ENCODE data around the gene FOXJ3. TPM values are rescaled to one million over a fixed set of nuclear protein-coding genes. Genes with fewer than 3 reads are reported as not detected.

FOXJ3 gene
- total RNA-seq, 6 donors from 2014 or later: 21.6 to 81.4 (median 39.3) TPM

DNA sequence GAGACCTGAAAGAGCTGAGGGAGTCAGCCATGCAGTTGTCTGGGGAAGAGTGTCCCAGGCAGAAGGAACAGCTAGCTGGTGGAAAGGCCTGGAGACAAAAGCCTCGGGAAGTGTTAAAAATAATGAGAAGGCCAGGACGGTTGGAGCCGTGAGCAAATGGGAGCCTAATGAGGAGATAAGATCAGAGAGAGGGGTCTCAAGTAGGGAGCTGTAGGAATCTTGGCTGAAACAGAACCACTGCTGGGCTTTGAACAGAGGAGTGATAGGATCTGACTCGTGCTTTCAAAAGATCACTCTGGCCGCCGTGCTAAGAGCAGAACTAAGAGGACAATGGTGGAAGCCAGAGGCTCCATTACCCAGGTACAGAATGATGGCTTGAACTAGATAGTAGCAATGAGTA is 1.9 kb upstream of the FOXJ3 start:
- TF ChIP-seq POLR2A (IDR thresholded peaks at IDR 0.05): no peak
- H3K27ac ChIP-seq: peak overlapping the region in 2 of 4 donors; percentile 94 to 95
- H3K4me1 ChIP-seq: peaks cover 19 to 36% (median 22%) of the 10 kb centered on the region in 4 donors
- no peak for DNase-seq
- H3K9me3 ChIP-seq: no peaks in the 10 kb centered on the region
- H3K36me3 ChIP-seq: no peaks in the 10 kb centered on the region
- no peaks in the 10 kb centered on the region for H3K27me3 ChIP-seq
- WGBS, 2 donors: 82 to 90% methylated on average over 6 of the region's 6 CpGs
- H3K4me3 ChIP-seq: no peak overlapping the region
- no peak for ATAC-seq (ENCODE audit: low FRiP score in 2 of 2)

GRCh38 chr1:42335809-42336518 is 929 bp upstream of the FOXJ3 start:
- no peak for TF ChIP-seq CTCF (IDR thresholded peaks at IDR 0.05)
- TF ChIP-seq EP300 (IDR thresholded peaks at IDR 0.05): no peak
- no peak for TF ChIP-seq POLR2AphosphoS5 (IDR thresholded peaks at IDR 0.05)
- no peak for TF ChIP-seq POLR2A (IDR thresholded peaks at IDR 0.05)
- whole genome bisulfite sequencing, 2 donors: 14 to 16% methylated on average over 9 of the region's 9 CpGs
- ATAC-seq (ENCODE audit: low FRiP score in 2 of 2): peak; percentile 7 to 47
- H3K36me3 ChIP-seq: no peaks in the 10 kb centered on the region
- peak overlapping the region; percentile 81 to 97 (median 92) for H3K4me3 ChIP-seq
- DNase-seq: no peak
- H3K27me3 ChIP-seq: no peaks in the 10 kb centered on the region
- peak overlapping the region; percentile 94 to 98 (median 95) for H3K27ac ChIP-seq
- peaks cover 19 to 38% (median 24%) of the 10 kb centered on the region in 4 donors for H3K4me1 ChIP-seq
- no peaks in the 10 kb centered on the region for H3K9me3 ChIP-seq

- Histone ChIP-seq H3K27me3 (no peaks in the 10 kb centered on the region), H3K4me1 (peaks cover 19 to 38% (median 26%) of the 10 kb centered on the region in 4 donors), H3K36me3 (no peaks in the 10 kb centered on the region), H3K27ac (peak overlapping the region; percentile 94 to 98 (median 95)), H3K9me3 (no peaks in the 10 kb centered on the region), H3K4me3 (peak overlapping the region; percentile 81 to 97 (median 92))
- ATAC-seq (ENCODE audit: low FRiP score in 2 of 2) (peak; percentile 48 to 87), DNase-seq (peak in 1 of 2 donors; percentile 51)
- WGBS, 2 donors: 0% methylated on average over 9 to 29 of the region's 58 CpGs
- TF ChIP-seq EP300 (IDR thresholded peaks at IDR 0.05) (no peak), POLR2AphosphoS5 (IDR thresholded peaks at IDR 0.05) (peak in 1 of 2 donors; percentile 27)
Measured at GRCh38 chr1:42334240-42335049, 590 bp downstream of the FOXJ3 start.

GRCh38 chr1:42333662-42334239 is 1.3 kb downstream of the FOXJ3 start:
- Histone ChIP-seq H3K27ac (peak overlapping the region; percentile 39 to 98 (median 95)), H3K4me1 (peaks cover 19 to 38% (median 26%) of the 10 kb centered on the region in 4 donors), H3K9me3 (no peaks in the 10 kb centered on the region), H3K36me3 (no peaks in the 10 kb centered on the region), H3K4me3 (peak overlapping the region; percentile 81 to 97 (median 92)), H3K27me3 (no peaks in the 10 kb centered on the region)
- 4 to 6% methylated on average over 6 of the region's 6 CpGs for WGBS, 2 donors
- TF ChIP-seq POLR2A (IDR thresholded peaks at IDR 0.05) (no peak), POLR2AphosphoS5 (IDR thresholded peaks at IDR 0.05) (no peak), CTCF (IDR thresholded peaks at IDR 0.05) (no peak), EP300 (IDR thresholded peaks at IDR 0.05) (no peak)
- ATAC-seq (ENCODE audit: low FRiP score in 2 of 2): no peak
- DNase-seq: no peak

GRCh38 chr1:42332877-42333276 is 2.2 kb downstream of the FOXJ3 start:
- Histone ChIP-seq H3K27ac (no peak overlapping the region), H3K4me3 (no peak overlapping the region), H3K36me3 (no peaks in the 10 kb centered on the region), H3K27me3 (no peaks in the 10 kb centered on the region), H3K9me3 (no peaks in the 10 kb centered on the region), H3K4me1 (peaks cover 19 to 38% (median 27%) of the 10 kb centered on the region in 4 donors)
- ATAC-seq (ENCODE audit: low FRiP score in 2 of 2) (no peak), DNase-seq (no peak)
- no peak for TF ChIP-seq POLR2AphosphoS5 (IDR thresholded peaks at IDR 0.05)
- no peak for TF ChIP-seq POLR2A (IDR thresholded peaks at IDR 0.05)
- no peak for TF ChIP-seq CTCF (IDR thresholded peaks at IDR 0.05)
- TF ChIP-seq EP300 (IDR thresholded peaks at IDR 0.05): no peak
- 70 to 82% methylated on average over 6 of the region's 6 CpGs for WGBS, 2 donors
